H1 (cell line): ENCODE results near the gene RHEX. TPM values are rescaled to one million over a fixed set of nuclear protein-coding genes. Genes with fewer than 3 reads are reported as not detected.

ENCODE experiments used
- CTCF ChIA-PET: fragments of 300-600 bp; sonication (Branson Sonifier 250); formaldehyde crosslinking; loops from one replicate; lab custom pipeline; 2021; ENCODE audit not compliant: partially characterized antibody; lab: Charles Lee
- POLR2A ChIA-PET: fragments of 300-600 bp; sonication (Branson Sonifier 250); formaldehyde crosslinking; loops from one replicate; lab custom pipeline; 2021; ENCODE audit warnings: inconsistent platforms; ENCODE audit not compliant: partially characterized antibody; lab: Charles Lee
- DNase-seq, 2 experiments: peaks; one replicate each; pipeline versions ENCODE4 v3.0.0 to v3.0.0-alpha.2; 2010 to 2022; ENCODE audit warnings: low spot score in 2 of 2, low read depth in 1 of 2, mixed read lengths in 1 of 2
- FAIRE-seq: peaks from 2 replicates; lab custom pipeline; 2011; peaks lifted over from hg19 to GRCh38; lab: Jason Lieb, UNC
- H2AFZ ChIP-seq: 2 replicates; pipeline ENCODE4 v1.8.1; 2012; ENCODE audit warnings: low read length, inconsistent platforms
- H2AK5ac ChIP-seq: 2 replicates; pipeline ENCODE4 v1.6.1; 2013; ENCODE audit warnings: low read depth, low read length
- H2BK120ac ChIP-seq: replicated peaks from 2 replicates; pipeline ENCODE3; 2013; ENCODE audit warnings: low read depth, low read length, inconsistent platforms
- H2BK12ac ChIP-seq: 2 replicates; pipeline ENCODE4 v1.6.1; 2013; ENCODE audit warnings: low read depth, low read length
- H2BK15ac ChIP-seq: 2 replicates; pipeline ENCODE4 v1.6.1; 2013; ENCODE audit warnings: low read length
- H2BK20ac ChIP-seq: 2 replicates; pipeline ENCODE4 v1.6.1; 2013; ENCODE audit warnings: low read length
- H2BK5ac ChIP-seq: 2 replicates; pipeline ENCODE4 v1.6.1; 2013; ENCODE audit warnings: low read depth, low read length
- H3K14ac ChIP-seq: 2 replicates; pipeline ENCODE4 v1.6.1; 2013; ENCODE audit warnings: inconsistent platforms; ENCODE audit not compliant: insufficient read length
- H3K18ac ChIP-seq: 2 replicates; pipeline ENCODE4 v1.6.1; 2013; ENCODE audit warnings: low read length; ENCODE audit errors: extremely low read depth
- H3K23ac ChIP-seq: 2 replicates; pipeline ENCODE4 v1.6.1; 2013; ENCODE audit warnings: inconsistent platforms; ENCODE audit not compliant: insufficient read length
- H3K23me2 ChIP-seq: 2 replicates; pipeline ENCODE4 v1.6.1; 2013; ENCODE audit warnings: low read depth, low read length
- H3K27ac ChIP-seq: 2 replicates; pipeline ENCODE4 v1.6.1; 2011; ENCODE audit warnings: low read depth, low read length, inconsistent platforms
- H3K27me3 ChIP-seq, 4 experiments: replicated peaks in 1 of 4; 1 replicate in 1 of 4; 2 replicates in 3 of 4; pipeline versions ENCODE4 v1.6.1 to v1.8.1; 2011 to 2013; ENCODE audit warnings: low read length in 3 of 4, mild to moderate bottlenecking in 3 of 4, inconsistent platforms in 2 of 4, mixed read lengths in 2 of 4, moderate library complexity in 1 of 4; ENCODE audit not compliant: control insufficient read depth in 3 of 4, insufficient read depth in 3 of 4; ENCODE audit errors: extremely low read depth in 1 of 4
- H3K36me3 ChIP-seq, 4 experiments: 2 replicates each; pipeline versions ENCODE4 v1.6.1 to v1.8.1; 2011 to 2013; ENCODE audit warnings: mild to moderate bottlenecking in 4 of 4, low read length in 3 of 4, moderate library complexity in 2 of 4, control low read depth in 1 of 4, inconsistent platforms in 1 of 4; ENCODE audit not compliant: insufficient read depth in 4 of 4, control insufficient read depth in 2 of 4
- H3K4ac ChIP-seq: replicated peaks from 2 replicates; pipeline ENCODE3; 2013; ENCODE audit warnings: low read length, low read depth, mixed read lengths, inconsistent platforms; ENCODE audit not compliant: insufficient read length
- H3K4me1 ChIP-seq, 4 experiments: replicated peaks in 1 of 4; 1 replicate in 1 of 4; 2 replicates in 3 of 4; pipeline versions ENCODE4 v1.6.1 to v1.8.1; 2011 to 2013; ENCODE audit warnings: low read length in 3 of 4, inconsistent platforms in 2 of 4, mixed read lengths in 1 of 4; ENCODE audit not compliant: insufficient read depth in 4 of 4, control insufficient read depth in 3 of 4
- H3K4me2 ChIP-seq, 2 experiments: 2 replicates each; pipeline versions ENCODE4 v1.6.1 to v1.8.1; 2011 to 2013; ENCODE audit warnings: low read depth in 2 of 2, low read length in 2 of 2, control low read depth in 1 of 2, inconsistent platforms in 1 of 2, mild to moderate bottlenecking in 1 of 2; ENCODE audit not compliant: insufficient read depth in 1 of 2
- H3K4me3 ChIP-seq, 4 experiments: fragments of 200-600, 300-600 bp in 1 of 4; sonication (generic), shearing (Covaris generic), sonication (Bioruptor Twin) in 1 of 4; 2 replicates each; pipeline versions ENCODE4 v1.5.1 to v1.8.1; 2011 to 2016; ENCODE audit warnings: low read length in 4 of 4, low read depth in 3 of 4, control low read depth in 2 of 4, inconsistent platforms in 2 of 4, mild to moderate bottlenecking in 2 of 4, mixed read lengths in 1 of 4, moderate library complexity in 1 of 4; ENCODE audit not compliant: insufficient read depth in 2 of 4; ENCODE audit errors: extremely low read depth in 1 of 4
- H3K56ac ChIP-seq: replicated peaks from 2 replicates; pipeline ENCODE3; 2013; ENCODE audit warnings: low read depth, mild to moderate bottlenecking, mixed read lengths, low read length, inconsistent platforms; ENCODE audit not compliant: insufficient read length
- H3K79me1 ChIP-seq: 2 replicates; pipeline ENCODE4 v1.6.1; 2013; ENCODE audit warnings: low read depth, low read length, control low read depth
- H3K79me2 ChIP-seq, 2 experiments: 2 replicates each; pipeline versions ENCODE4 v1.6.1 to v1.8.1; 2012 to 2013; ENCODE audit warnings: low read length in 2 of 2, mild to moderate bottlenecking in 2 of 2, inconsistent platforms in 1 of 2; ENCODE audit not compliant: insufficient read depth in 2 of 2, control insufficient read depth in 1 of 2
- H3K9ac ChIP-seq, 4 experiments: replicated peaks in 1 of 4; 1 replicate in 1 of 4; 2 replicates in 3 of 4; pipeline versions ENCODE4 v1.6.1 to v1.8.1; 2011 to 2013; ENCODE audit warnings: low read depth in 3 of 4, low read length in 3 of 4, control low read depth in 2 of 4, mild to moderate bottlenecking in 2 of 4, moderate library complexity in 2 of 4, inconsistent platforms in 1 of 4; ENCODE audit errors: extremely low read depth in 1 of 4
- H3K9me3 ChIP-seq, 2 experiments: 2 replicates each; pipeline versions ENCODE4 v1.6.1 to v1.8.1; 2012 to 2013; ENCODE audit warnings: mild to moderate bottlenecking in 2 of 2, moderate library complexity in 2 of 2, control low read depth in 1 of 2, inconsistent platforms in 1 of 2, low read depth in 1 of 2, low read length in 1 of 2, mixed read lengths in 1 of 2; ENCODE audit not compliant: insufficient read depth in 2 of 2
- H4K20me1 ChIP-seq, 2 experiments: replicated peaks in 1 of 2; 2 replicates each; pipeline versions ENCODE3 to v1.8.1; 2011 to 2013; ENCODE audit warnings: inconsistent platforms in 2 of 2, low read length in 2 of 2, mild to moderate bottlenecking in 1 of 2; ENCODE audit not compliant: insufficient read depth in 2 of 2, control insufficient read depth in 1 of 2
- H4K5ac ChIP-seq: 2 replicates; pipeline ENCODE4 v1.6.1; 2013; ENCODE audit warnings: low read length, low read depth, mixed read lengths, inconsistent platforms; ENCODE audit not compliant: insufficient read length
- H4K8ac ChIP-seq: 2 replicates; pipeline ENCODE4 v1.8.0; 2013; ENCODE audit warnings: mild to moderate bottlenecking, moderate library complexity, low read length, inconsistent platforms; ENCODE audit not compliant: insufficient read depth; ENCODE audit errors: extremely low read depth
- H4K91ac ChIP-seq: replicated peaks from 2 replicates; pipeline ENCODE3; 2013; ENCODE audit warnings: low read length, mixed read lengths, inconsistent platforms; ENCODE audit not compliant: insufficient read length
- ATF3 ChIP-seq: IDR thresholded peaks from 2 replicates; pipeline ENCODE4 v1.6.1; 2011; ENCODE audit warnings: low read depth, mild to moderate bottlenecking, low read length; ENCODE audit not compliant: insufficient read depth
- BRCA1 ChIP-seq: IDR thresholded peaks from 2 replicates; pipeline ENCODE4 v1.6.1; 2012; ENCODE audit warnings: low read depth, low read length, improper control_type of control experiment
- CTBP2 ChIP-seq: IDR thresholded peaks from 2 replicates; pipeline ENCODE4 v1.7.0; 2011; ENCODE audit warnings: borderline replicate concordance, mild to moderate bottlenecking, moderate library complexity, mixed read lengths, low read length; ENCODE audit not compliant: insufficient read depth, insufficient read length
- HDAC6 ChIP-seq: IDR thresholded peaks from one replicate; pipeline ENCODE4 v1.7.1; 2012; ENCODE audit warnings: low read depth, mild to moderate bottlenecking, inconsistent platforms, low read length, moderate library complexity
- NRF1 ChIP-seq: IDR thresholded peaks from 2 replicates; pipeline ENCODE4 v1.6.1; 2011; ENCODE audit warnings: mild to moderate bottlenecking, low read depth, low read length, improper control_type of control experiment
- PHF8 ChIP-seq: fragments of 200-600 bp; sonication (generic); conservative IDR thresholded peaks from 2 replicates; pipeline ENCODE4 v1.7.1; 2012; ENCODE audit warnings: low read depth, mild to moderate bottlenecking, inconsistent platforms, low read length, moderate library complexity
- SP1 ChIP-seq: IDR thresholded peaks from 2 replicates; pipeline ENCODE4 v1.6.1; 2011; ENCODE audit warnings: low read depth, low read length
- TCF12 ChIP-seq: IDR thresholded peaks from 2 replicates; pipeline ENCODE4 v1.6.1; 2011; ENCODE audit warnings: low read depth, mild to moderate bottlenecking, low read length
- WGBS, 2 experiments: shearing (Covaris generic) in 1 of 2; methylation state at CpG; one replicate each; pipeline versions ENCODE4 v1.1.6 to v1.1.7; 2013 to 2015; ENCODE audit warnings: low lambda C conversion rate in 2 of 2, mixed read lengths in 2 of 2, inconsistent platforms in 1 of 2, low coverage in 1 of 2, missing lambda C conversion rate in 1 of 2; ENCODE audit not compliant: insufficient replicate concordance in 2 of 2, insufficient coverage in 1 of 2, insufficient read length in 1 of 2; ENCODE audit errors: extremely low coverage in 1 of 2, missing lambda C conversion rate in 1 of 2; 5-methylcytosine and 5-hydroxymethylcytosine counted together
- polyA plus RNA-seq, 7 experiments: library from polyadenylated mRNA; depleted of rRNA in 3 of 7; stranded (reverse) in 5 of 7; unstranded in 2 of 7; fragments of >200 nt in 5 of 7; fragments of 200-250 nt in 2 of 7; gene quantifications; 1 replicate in 5 of 7; 2 replicates in 1 of 7; 4 replicates in 1 of 7; pipeline versions ENCODE4 v1.2.1 to v1.2.3, GENCODE V29; 2011 to 2013; ENCODE audit warnings: missing spikeins in 2 of 7, mixed read lengths in 2 of 7
- total RNA-seq: library from RNA; stranded (reverse); fragmentation: NEBNext Ultra II Directional; extraction: Animal tissue kit (Norgen Biotek cat#: 25700); gene quantifications from 2 replicates; pipeline ENCODE4 v1.2.1, GENCODE V29; 2021

RHEX gene
- total and polyA plus RNA-seq, 2 of the 8 experiments (the other 6 are each of a cell fraction or from before 2014, with no cell fraction given), result not detected

GRCh38 chr1:206089341-206089740 lies 36.4 kb downstream of the RHEX start:
- Histone ChIP-seq H3K23ac (no peak overlapping the region), H3K14ac (no peak overlapping the region), H3K23me2 (no peaks in the 10 kb centered on the region), H4K8ac (no peak overlapping the region), H3K79me1 (no peaks in the 10 kb centered on the region), H2BK5ac (no peak overlapping the region), H2AFZ (no peak overlapping the region), H4K5ac (no peak overlapping the region), H3K18ac (no peak overlapping the region), H2BK120ac (no peak overlapping the region), H3K9ac (no peak overlapping the region), H4K91ac (no peak overlapping the region), H2AK5ac (no peak overlapping the region), H3K4me3 (no peak overlapping the region), H3K9me3 (no peaks in the 10 kb centered on the region), H3K27me3 (no peaks in the 10 kb centered on the region), H4K20me1 (no peaks in the 10 kb centered on the region), H3K4me2 (no peak overlapping the region), H2BK20ac (no peak overlapping the region), H3K56ac (no peak overlapping the region), H3K4ac (no peak overlapping the region), H3K27ac (no peak overlapping the region), H2BK12ac (no peak overlapping the region), H3K79me2 (no peaks in the 10 kb centered on the region), H3K36me3 (no peaks in the 10 kb centered on the region), H2BK15ac (no peak overlapping the region), H3K4me1 (no peaks in the 10 kb centered on the region)
- ChIA-PET CTCF (interaction anchor here (0.6 to 1.3 kb wide), 6 partner anchors 14 to 749 kb away, joined by 3 to 5 read pairs (median 3); no protein-coding TSS in a partner anchor), POLR2A (no interaction called here)
- no peak for DNase-seq
- WGBS, 2 experiments, result 97% methylated on average over 3 of the region's 3 CpGs; no CpG with 5 or more reads in 1 of the 2 experiments
- no peak for FAIRE-seq
- TF ChIP-seq ATF3 (no peak), BRCA1 (no peak), NRF1 (no peak), HDAC6 (no peak), SP1 (no peak), TCF12 (no peak), PHF8 (no peak), CTBP2 (no peak)
